Measurements from ENCODE around the gene MRFAP1L1.

DNA sequence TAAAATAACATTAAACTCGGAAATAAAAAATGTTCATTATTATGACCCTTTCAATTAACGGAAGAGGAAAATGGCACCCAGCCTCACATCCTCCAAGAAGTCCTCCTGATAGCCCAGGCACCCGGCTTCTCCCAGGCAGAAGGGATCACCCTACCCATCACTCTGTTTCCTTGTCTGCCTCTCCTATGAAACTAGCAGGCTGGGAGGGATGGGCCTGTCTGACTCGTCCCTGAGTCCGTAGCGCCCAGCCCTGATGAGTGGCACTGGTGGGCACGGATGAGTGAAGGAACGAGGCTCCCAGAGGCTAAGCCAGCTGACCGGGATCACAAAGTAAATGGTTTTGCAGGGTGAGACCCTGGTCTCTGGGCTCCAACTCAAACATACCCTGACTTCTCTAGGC is 44.2 kb upstream of the MRFAP1L1 start:
- TF ChIP-seq SALL2 (tag by site-specific recombination; IDR thresholded peaks at IDR 0.05; ENCODE audit: borderline replicate concordance) (no peak), ZNF140 (tag by site-specific recombination; IDR thresholded peaks at IDR 0.05) (no peak), CTCF (tag by site-specific recombination; IDR thresholded peaks at IDR 0.05) (no peak)
- TF ChIP-seq, protein P1, sequence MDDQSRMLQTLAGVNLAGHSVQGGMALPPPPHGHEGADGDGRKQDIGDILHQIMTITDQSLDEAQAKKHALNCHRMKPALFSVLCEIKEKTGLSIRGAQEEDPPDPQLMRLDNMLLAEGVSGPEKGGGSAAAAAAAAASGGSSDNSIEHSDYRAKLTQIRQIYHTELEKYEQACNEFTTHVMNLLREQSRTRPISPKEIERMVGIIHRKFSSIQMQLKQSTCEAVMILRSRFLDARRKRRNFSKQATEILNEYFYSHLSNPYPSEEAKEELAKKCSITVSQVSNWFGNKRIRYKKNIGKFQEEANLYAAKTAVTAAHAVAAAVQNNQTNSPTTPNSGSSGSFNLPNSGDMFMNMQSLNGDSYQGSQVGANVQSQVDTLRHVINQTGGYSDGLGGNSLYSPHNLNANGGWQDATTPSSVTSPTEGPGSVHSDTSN (CRISPR knock-in tag; IDR thresholded peaks at IDR 0.05): no peak

Data from HEK293 (cell line).